GM18507 (cell line): ENCODE results near the gene TAF1.
"Not testable (repeated sequence)": the region's sequence is repeated elsewhere in the genome, so short reads cannot be mapped to it uniquely, and the experiment has no call there.

Experiments used
- DNase-seq: peaks from one replicate; pipeline ENCODE4 v3.0.0; 2011; ENCODE audit warnings: low read depth; ENCODE audit not compliant: insufficient read length; ENCODE audit errors: extremely low spot score
- FAIRE-seq: peaks from 2 replicates; lab custom pipeline; 2011; peaks lifted over from hg19 to GRCh38; lab: Jason Lieb, UNC

The TAF1 gene

GRCh38 chrX:71493111-71493613 is 127.0 kb downstream of the TAF1 start:
- no peak for FAIRE-seq
- DNase-seq: no peak

- DNase-seq, FAIRE-seq: not testable (repeated sequence)
These were observed 129.8 kb downstream of the TAF1 start for GRCh38 chrX:71495979-71496378.

GRCh38 chrX:71496476-71496875 is 130.3 kb downstream of the TAF1 start:
- no peak for DNase-seq
- FAIRE-seq: no peak

GRCh38 chrX:71502080-71502479 is 135.9 kb downstream of the TAF1 start:
- not testable (repeated sequence) for DNase-seq, FAIRE-seq

GRCh38 chrX:71504346-71504745 is 138.2 kb downstream of the TAF1 start:
- DNase-seq (no peak), FAIRE-seq (no peak)

- DNase-seq (no peak), FAIRE-seq (no peak)
These were observed 143.1 kb downstream of the TAF1 start for GRCh38 chrX:71509289-71509688.

GRCh38 chrX:71510161-71510560 is 144.0 kb downstream of the TAF1 start:
- FAIRE-seq (no peak), DNase-seq (no peak)

GRCh38 chrX:71513731-71514130 is 147.6 kb downstream of the TAF1 start:
- FAIRE-seq, DNase-seq: not testable (repeated sequence)

GRCh38 chrX:71514367-71515037 is 148.3 kb downstream of the TAF1 start:
- DNase-seq: no peak
- FAIRE-seq: peak; percentile 84

GRCh38 chrX:71515038-71515396 is 148.9 kb downstream of the TAF1 start:
- no peak for FAIRE-seq

More at GRCh38 chrX:71515038-71515396, 148.9 kb downstream of the TAF1 start:
- no peak for DNase-seq
